HepG2 (cell line): ENCODE data around the gene SYNGR2. TPM values are rescaled to one million over a fixed set of nuclear protein-coding genes. Genes with fewer than 3 reads are reported as not detected.

Experiments used
- BRCA1 ChIP-seq: sonication (generic); formaldehyde crosslinking; IDR thresholded peaks from 2 replicates; pipeline ENCODE4 v1.4.0; 2020; ENCODE audit warnings: missing genetic modification reagents
- CREM ChIP-seq, 2 experiments: sonication (generic) in 1 of 2; formaldehyde crosslinking in 1 of 2; IDR thresholded peaks; 2 replicates each; pipeline versions ENCODE4 v1.4.0 to v1.6.1; 2016 to 2020; ENCODE audit warnings: antibody characterized with exemption in 1 of 2, mild to moderate bottlenecking in 1 of 2, missing genetic modification reagents in 1 of 2
- FIP1L1 ChIP-seq: fragments of 200-400 bp; formaldehyde crosslinking; IDR thresholded peaks from 2 replicates; pipeline ENCODE4 v1.6.1; 2018; ENCODE audit warnings: low read depth, mild to moderate bottlenecking, low read length, moderate library complexity, borderline replicate concordance; ENCODE audit not compliant: insufficient read depth
- FOSL1 ChIP-seq: sonication (generic); formaldehyde crosslinking; IDR thresholded peaks from 2 replicates; pipeline ENCODE4 v1.9.0; 2021; ENCODE audit warnings: missing genetic modification reagents, borderline replicate concordance
- FOXO1 ChIP-seq: sonication (generic); formaldehyde crosslinking; IDR thresholded peaks from 2 replicates; pipeline ENCODE4 v1.4.0; 2020; ENCODE audit warnings: missing genetic modification reagents
- HCFC1 ChIP-seq: fragments of 150-350 bp; IDR thresholded peaks from 2 replicates; pipeline ENCODE4 v1.6.1; 2014; ENCODE audit warnings: low read depth, low read length
- KIAA2018 ChIP-seq: sonication (generic); formaldehyde crosslinking; IDR thresholded peaks from 2 replicates; pipeline ENCODE4 v1.5.0; 2020; ENCODE audit warnings: mild to moderate bottlenecking, missing genetic modification reagents, borderline replicate concordance
- MAF1 ChIP-seq: sonication (generic); formaldehyde crosslinking; IDR thresholded peaks from 2 replicates; pipeline ENCODE4 v1.5.0; 2020; ENCODE audit warnings: missing genetic modification reagents, borderline replicate concordance
- SMARCE1 ChIP-seq: fragments of 450-650 bp; IDR thresholded peaks from 2 replicates; pipeline ENCODE4 v1.6.1; 2017; ENCODE audit warnings: borderline replicate concordance
- SRSF9 ChIP-seq: fragments of 200-400 bp; formaldehyde crosslinking; IDR thresholded peaks from 2 replicates; pipeline ENCODE4 v1.6.1; 2018; ENCODE audit warnings: borderline replicate concordance, mild to moderate bottlenecking, low read depth, low read length; ENCODE audit not compliant: insufficient read depth, poor library complexity, severe bottlenecking
- ZNF317 ChIP-seq: sonication (generic); formaldehyde crosslinking; IDR thresholded peaks from 2 replicates; pipeline ENCODE4 v1.5.0; 2020; ENCODE audit warnings: mild to moderate bottlenecking, missing genetic modification reagents
- ZNF558 ChIP-seq: sonication (generic); formaldehyde crosslinking; IDR thresholded peaks from 2 replicates; pipeline ENCODE4 v1.9.0; 2022; ENCODE audit warnings: mild to moderate bottlenecking, missing genetic modification reagents, borderline replicate concordance
- ZSCAN25 ChIP-seq: sonication (generic); formaldehyde crosslinking; IDR thresholded peaks from 2 replicates; pipeline ENCODE4 v1.8.0; 2022; ENCODE audit warnings: mild to moderate bottlenecking, missing genetic modification reagents
- polyA plus RNA-seq, 8 experiments: library from polyadenylated mRNA; depleted of rRNA in 3 of 8; stranded (reverse) in 7 of 8; unstranded in 1 of 8; fragments of >200 nt; fragmentation: Illumina TruSeq in 4 of 8; extraction: Trizol in 4 of 8; gene quantifications; 2 replicates each; pipeline versions ENCODE4 v1.2.1 to v1.2.3, GENCODE V29; 2011 to 2016; ENCODE audit warnings: low read depth in 4 of 8, missing spikeins in 1 of 8, mixed read lengths in 1 of 8; ENCODE audit not compliant: insufficient read depth in 1 of 8
- total RNA-seq, 5 experiments: library from RNA; depleted of rRNA; stranded (reverse); fragments of >200 nt; fragmentation: Illumina TruSeq; extraction: Trizol; gene quantifications; 2 replicates each; pipeline ENCODE4 v1.2.3, GENCODE V29; 2016; ENCODE audit warnings: low read depth in 1 of 5
- TF ChIP-seq, protein P1 (sequence below): sonication (generic); formaldehyde crosslinking; IDR thresholded peaks from 2 replicates; pipeline ENCODE4 v1.4.0; 2020; ENCODE audit warnings: missing genetic modification reagents, borderline replicate concordance
- TF ChIP-seq, protein P2 (sequence below): sonication (generic); formaldehyde crosslinking; IDR thresholded peaks from 2 replicates; pipeline ENCODE4 v1.4.0; 2020; ENCODE audit warnings: mild to moderate bottlenecking, missing genetic modification reagents, borderline replicate concordance

Gene SYNGR2
- total and polyA plus RNA-seq, 2 of the 13 experiments (the other 11 are each of a cell fraction or from before 2014, with no cell fraction given) = 46.7 to 170 TPM

DNA sequence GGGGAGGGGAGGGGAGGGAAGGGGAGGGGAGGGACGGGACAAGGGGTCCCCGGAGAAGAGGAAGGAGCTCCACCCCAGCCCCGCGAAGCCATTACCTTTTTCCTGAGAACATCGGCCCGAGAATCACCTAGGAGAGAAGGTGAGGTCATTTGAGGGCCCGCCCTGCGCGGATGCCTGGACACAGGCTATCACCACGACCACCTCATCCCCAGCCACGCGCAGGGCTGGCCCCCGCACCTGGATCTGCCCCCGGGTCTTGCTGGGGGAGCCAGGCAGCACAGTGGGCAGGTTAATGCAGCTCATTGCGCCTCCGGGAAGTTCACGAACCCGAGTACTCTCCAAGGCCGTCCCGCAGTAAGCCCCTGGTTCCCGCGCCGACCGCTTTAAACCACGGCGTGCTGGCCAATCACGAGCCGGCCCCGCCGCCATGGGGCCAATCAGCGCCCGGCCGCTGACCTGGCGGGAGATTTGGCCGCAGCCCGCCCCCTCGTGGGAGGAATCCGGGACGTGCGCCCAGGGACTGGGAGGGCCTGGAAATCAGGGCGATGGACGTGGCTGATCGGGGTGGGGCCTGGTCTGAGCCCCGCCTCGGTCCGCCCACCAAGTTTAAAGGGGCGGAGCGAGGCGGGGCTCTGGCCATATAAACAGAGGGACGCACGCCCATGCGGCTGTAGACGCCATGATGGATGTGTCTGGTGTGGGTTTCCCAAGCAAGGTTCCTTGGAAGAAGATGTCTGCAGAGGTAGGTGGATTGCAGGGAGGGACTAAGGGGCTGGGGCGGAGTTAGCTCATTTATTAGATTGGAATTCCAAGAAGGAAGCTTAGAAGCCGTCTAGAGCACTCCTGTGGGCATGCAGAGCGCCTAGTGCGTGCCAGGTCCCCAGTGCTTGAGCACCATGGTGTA is 18.6 kb downstream of the SYNGR2 start, which contains the start of the genes AFMID and TK1 (continued):
- peak; percentile 42; the same call in 1 of the 2 replicates for TF ChIP-seq FOSL1 (CRISPR knock-in tag)
- no peak; the same call in 1 of the 2 replicates for TF ChIP-seq CREM (IDR thresholded peaks at IDR 0.05)
- no peak for TF ChIP-seq CREM (CRISPR knock-in tag; IDR thresholded peaks at IDR 0.05)
- TF ChIP-seq SMARCE1 = no peak
- TF ChIP-seq ZNF317 (CRISPR knock-in tag) = peak; percentile 12; the same call in 1 of the 2 replicates
- no peak for TF ChIP-seq ZNF558 (CRISPR knock-in tag)
- peak; percentile 70; the same call in 1 of the 2 replicates for TF ChIP-seq FOXO1 (CRISPR knock-in tag)
- TF ChIP-seq SRSF9 = no peak
- TF ChIP-seq BRCA1 (CRISPR knock-in tag) = no peak; the same call in 1 of the 2 replicates
- no peak for TF ChIP-seq FIP1L1
- TF ChIP-seq, protein P1, sequence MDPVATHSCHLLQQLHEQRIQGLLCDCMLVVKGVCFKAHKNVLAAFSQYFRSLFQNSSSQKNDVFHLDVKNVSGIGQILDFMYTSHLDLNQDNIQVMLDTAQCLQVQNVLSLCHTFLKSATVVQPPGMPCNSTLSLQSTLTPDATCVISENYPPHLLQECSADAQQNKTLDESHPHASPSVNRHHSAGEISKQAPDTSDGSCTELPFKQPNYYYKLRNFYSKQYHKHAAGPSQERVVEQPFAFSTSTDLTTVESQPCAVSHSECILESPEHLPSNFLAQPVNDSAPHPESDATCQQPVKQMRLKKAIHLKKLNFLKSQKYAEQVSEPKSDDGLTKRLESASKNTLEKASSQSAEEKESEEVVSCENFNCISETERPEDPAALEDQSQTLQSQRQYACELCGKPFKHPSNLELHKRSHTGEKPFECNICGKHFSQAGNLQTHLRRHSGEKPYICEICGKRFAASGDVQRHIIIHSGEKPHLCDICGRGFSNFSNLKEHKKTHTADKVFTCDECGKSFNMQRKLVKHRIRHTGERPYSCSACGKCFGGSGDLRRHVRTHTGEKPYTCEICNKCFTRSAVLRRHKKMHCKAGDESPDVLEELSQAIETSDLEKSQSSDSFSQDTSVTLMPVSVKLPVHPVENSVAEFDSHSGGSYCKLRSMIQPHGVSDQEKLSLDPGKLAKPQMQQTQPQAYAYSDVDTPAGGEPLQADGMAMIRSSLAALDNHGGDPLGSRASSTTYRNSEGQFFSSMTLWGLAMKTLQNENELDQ (CRISPR knock-in tag) = no peak
- TF ChIP-seq HCFC1 = peak; percentile 31; the same call in 1 of the 2 replicates
- TF ChIP-seq, protein P2, sequence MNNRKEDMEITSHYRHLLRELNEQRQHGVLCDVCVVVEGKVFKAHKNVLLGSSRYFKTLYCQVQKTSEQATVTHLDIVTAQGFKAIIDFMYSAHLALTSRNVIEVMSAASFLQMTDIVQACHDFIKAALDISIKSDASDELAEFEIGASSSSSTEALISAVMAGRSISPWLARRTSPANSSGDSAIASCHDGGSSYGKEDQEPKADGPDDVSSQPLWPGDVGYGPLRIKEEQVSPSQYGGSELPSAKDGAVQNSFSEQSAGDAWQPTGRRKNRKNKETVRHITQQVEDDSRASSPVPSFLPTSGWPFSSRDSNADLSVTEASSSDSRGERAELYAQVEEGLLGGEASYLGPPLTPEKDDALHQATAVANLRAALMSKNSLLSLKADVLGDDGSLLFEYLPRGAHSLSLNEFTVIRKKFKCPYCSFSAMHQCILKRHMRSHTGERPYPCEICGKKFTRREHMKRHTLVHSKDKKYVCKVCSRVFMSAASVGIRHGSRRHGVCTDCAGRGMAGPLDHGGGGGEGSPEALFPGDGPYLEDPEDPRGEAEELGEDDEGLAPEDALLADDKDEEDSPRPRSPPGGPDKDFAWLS = no peak
- TF ChIP-seq KIAA2018 = no peak
- TF ChIP-seq ZSCAN25 = peak; percentile 93
- TF ChIP-seq MAF1 (CRISPR knock-in tag) = peak; percentile 94
